Endothelial cell of hepatic sinusoid (primary cell): ENCODE data around the gene TTBK1.

Experiments used
- in situ Hi-C: cut with HindIII; loops from 2 replicates; pipeline ENCODE4 v1.10.0; 2017; ENCODE audit warnings: low sequenced_read_pairs

TTBK1 gene

DNA sequence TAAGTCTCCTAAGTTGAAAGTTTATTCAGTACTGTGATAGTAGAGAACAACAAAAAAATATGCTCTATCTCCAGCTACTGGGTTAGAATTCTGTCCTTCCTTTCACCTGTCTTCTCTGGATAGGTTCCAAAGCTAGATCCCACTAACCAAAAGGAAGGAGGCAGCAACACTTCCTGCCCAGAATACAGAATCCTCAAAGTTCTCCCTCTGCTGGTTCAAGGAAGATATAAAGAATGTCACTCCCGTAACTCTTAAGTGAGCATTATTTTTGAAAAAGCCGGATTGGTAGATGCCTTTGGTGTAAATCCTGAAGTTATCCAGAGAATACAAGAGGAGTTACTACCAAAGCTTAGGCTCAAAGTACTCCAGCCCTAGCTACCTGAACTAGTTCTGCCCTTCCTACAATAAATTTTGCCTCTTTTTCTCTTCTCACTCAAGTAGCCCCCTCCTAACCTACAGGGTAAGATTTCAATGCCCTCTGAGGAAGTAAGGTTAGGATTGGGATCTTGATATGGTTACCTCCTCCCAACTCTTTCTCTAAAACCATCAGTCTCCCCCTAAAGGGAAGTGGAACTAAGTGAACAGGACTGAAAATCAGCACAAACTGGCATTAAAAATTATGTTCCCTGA, 91.3 kb downstream of the TTBK1 start:
- in situ Hi-C loops: no loop called here

GRCh38 chr6:43335469-43335868, 92.2 kb downstream of the TTBK1 start:
- in situ Hi-C loops: no loop called here

DNA sequence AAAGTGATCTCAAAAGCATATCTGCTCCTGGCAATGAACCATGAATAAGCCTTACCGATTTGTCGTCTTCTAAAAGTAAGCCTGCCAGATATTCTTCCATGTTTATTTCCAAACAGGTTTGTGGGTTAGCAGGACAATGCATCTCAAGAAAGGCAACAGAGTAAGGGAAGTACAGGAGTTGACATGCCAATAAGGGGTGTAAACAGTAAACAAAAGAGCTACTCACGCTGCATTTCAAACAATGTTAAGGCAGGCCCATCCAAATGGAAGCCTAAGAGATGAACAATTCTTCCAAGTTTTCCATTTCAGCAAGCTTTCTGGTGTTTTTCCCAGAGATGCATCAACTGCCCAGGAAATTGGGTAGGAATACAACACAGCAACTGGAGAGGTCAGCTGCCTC, 93.1 kb downstream of the TTBK1 start:
- in situ Hi-C loops: no loop called here
